Measurements from ENCODE around the gene PI4KB. TPM values are rescaled to one million over a fixed set of nuclear protein-coding genes. Genes with fewer than 3 reads are reported as not detected.
A peak's percentile ranks its signal among the peaks of the same experiment; 100 is the strongest.

PI4KB gene
- total and polyA plus RNA-seq, 2 of the 13 experiments (the other 11 are each of a cell fraction or from before 2014, with no cell fraction given), result 19.5 to 29.3 TPM

- TF ChIP-seq PRDM10 (CRISPR knock-in tag; IDR thresholded peaks at IDR 0.05; ENCODE audit: low read depth), result no peak
- no peak for TF ChIP-seq ATF7-NPFF (CRISPR knock-in tag; IDR thresholded peaks at IDR 0.05; ENCODE audit: low read depth)
- TF ChIP-seq SPEN (CRISPR knock-in tag; IDR thresholded peaks at IDR 0.05; ENCODE audit: low read depth), result no peak; the same call in 1 of the 2 replicates
- no peak for TF ChIP-seq JDP2 (CRISPR knock-in tag; IDR thresholded peaks at IDR 0.05; ENCODE audit: borderline replicate concordance)
- no peak for TF ChIP-seq ZNF451 (CRISPR knock-in tag; IDR thresholded peaks at IDR 0.05)
- 0 out of 2 replicates have a peak, but pooled peaks have one; percentile 27 for TF ChIP-seq ZBTB37 (CRISPR knock-in tag; IDR thresholded peaks at IDR 0.05)
- TF ChIP-seq ZNF276 (CRISPR knock-in tag; IDR thresholded peaks at IDR 0.05; ENCODE audit: low read depth), result no peak
- TF ChIP-seq DPF2 (CRISPR knock-in tag; IDR thresholded peaks at IDR 0.05; ENCODE audit: borderline replicate concordance, low read depth), result 0 out of 2 replicates have a peak, but pooled peaks have one; percentile 38
- TF ChIP-seq MAX (IDR thresholded peaks at IDR 0.05), result peak; percentile 30; the same call in 1 of the 2 replicates
- peak; percentile 79 for TF ChIP-seq SOX5 (CRISPR knock-in tag; IDR thresholded peaks at IDR 0.05; ENCODE audit: borderline replicate concordance)
- TF ChIP-seq ZNF563 (CRISPR knock-in tag; IDR thresholded peaks at IDR 0.05), result no peak
- no peak for TF ChIP-seq ZFP90 (CRISPR knock-in tag; IDR thresholded peaks at IDR 0.05; ENCODE audit: borderline replicate concordance)
- no peak for TF ChIP-seq PCBP1 (IDR thresholded peaks at IDR 0.05; ENCODE audit: borderline replicate concordance, low read depth, low read length)
- no peak for TF ChIP-seq ZNF333 (CRISPR knock-in tag; IDR thresholded peaks at IDR 0.05; ENCODE audit: borderline replicate concordance)
- no peak for TF ChIP-seq ZNF547 (CRISPR knock-in tag; IDR thresholded peaks at IDR 0.05)
- TF ChIP-seq MTA3 (CRISPR knock-in tag; IDR thresholded peaks at IDR 0.05), result no peak
- TF ChIP-seq NCOA1 (CRISPR knock-in tag; IDR thresholded peaks at IDR 0.05), result no peak
- no peak for TF ChIP-seq ZNF740 (CRISPR knock-in tag; IDR thresholded peaks at IDR 0.05)
These were observed 61.6 kb downstream of the PI4KB start (continued) for GRCh38 chr1:151265446-151266236.

Data from HepG2 (cell line).